OCI-LY7 (cell line): Measurements from ENCODE around the gene GALK1. TPM values are rescaled to one million over a fixed set of nuclear protein-coding genes. Genes with fewer than 3 reads are reported as not detected.

Source experiments
- BruUV-seq: library from RNA; stranded (reverse); fragments of 400-500 nt; replicated peaks from 2 replicates; lab custom pipeline; 2021; lab: Mats Ljungman, UMichigan
- CTCF ChIA-PET: fragments of 300-600 bp; sonication (Branson Sonifier 250); formaldehyde crosslinking; loops from one replicate; lab custom pipeline; 2022; ENCODE audit warnings: antibody characterized with exemption; ENCODE audit not compliant: unreplicated experiment; lab: Charles Lee
- POLR2A ChIA-PET: fragments of 300-600 bp; sonication (Branson Sonifier 250); formaldehyde crosslinking; loops from one replicate; lab custom pipeline; 2022; ENCODE audit warnings: antibody characterized with exemption; lab: Charles Lee
- DNase-seq: peaks from one replicate; pipeline ENCODE4 v3.0.0-alpha.2; 2015; ENCODE audit warnings: low spot score
- H2AFZ ChIP-seq: fragments of 200-600 bp; sonication (generic), shearing (Covaris generic); 2 replicates; pipeline ENCODE4 v1.6.1; 2014; ENCODE audit warnings: mild to moderate bottlenecking, antibody characterized with exemption, low read length, moderate library complexity
- H3K27ac ChIP-seq: fragments of 200-600 bp; sonication (generic); 2 replicates; pipeline ENCODE4 v1.5.1; 2014; ENCODE audit warnings: mixed run types, low read depth, mild to moderate bottlenecking, moderate library complexity, low read length, inconsistent platforms; ENCODE audit not compliant: poor library complexity, severe bottlenecking
- H3K36me3 ChIP-seq: fragments of 200-600 bp; sonication (generic); 2 replicates; pipeline ENCODE4 v1.6.1; 2014; ENCODE audit warnings: mild to moderate bottlenecking, antibody characterized with exemption, low read length, moderate library complexity, mixed read lengths; ENCODE audit not compliant: insufficient read depth
- H3K4me1 ChIP-seq: fragments of 200-600 bp; sonication (generic); 2 replicates; pipeline ENCODE4 v1.5.1; 2014; ENCODE audit warnings: mild to moderate bottlenecking, low read length; ENCODE audit not compliant: insufficient read depth, poor library complexity, severe bottlenecking
- H3K4me2 ChIP-seq: fragments of 200-600 bp; sonication (generic); 2 replicates; pipeline ENCODE4 v1.6.1; 2014; ENCODE audit warnings: mild to moderate bottlenecking, low read length
- H3K4me3 ChIP-seq: fragments of 200-600 bp; sonication (generic); 2 replicates; pipeline ENCODE4 v1.5.1; 2014; ENCODE audit warnings: mild to moderate bottlenecking, low read depth, low read length; ENCODE audit not compliant: poor library complexity, severe bottlenecking
- H3K79me2 ChIP-seq: fragments of 200-600 bp; sonication (generic); 2 replicates; pipeline ENCODE4 v1.6.1; 2016; ENCODE audit warnings: low read depth, mild to moderate bottlenecking, low read length, moderate library complexity, mixed read lengths; ENCODE audit not compliant: insufficient read depth
- H3K9me2 ChIP-seq: fragments of 200-600 bp; sonication (generic); 2 replicates; pipeline ENCODE4 v1.6.1; 2016; ENCODE audit warnings: mild to moderate bottlenecking, low read length, mixed read lengths; ENCODE audit not compliant: insufficient read depth
- H3K9me3 ChIP-seq: fragments of 200-600 bp; sonication (generic); 2 replicates; pipeline ENCODE4 v1.6.1; 2014; ENCODE audit warnings: mild to moderate bottlenecking, mixed run types, low read length, mixed read lengths
- H4K20me1 ChIP-seq: fragments of 200-600 bp; sonication (generic); 2 replicates; pipeline ENCODE4 v1.6.1; 2014; ENCODE audit warnings: mild to moderate bottlenecking, antibody characterized with exemption, low read length, moderate library complexity, mixed read lengths; ENCODE audit not compliant: insufficient read depth
- EZH2phosphoT487 ChIP-seq: fragments of 200-600 bp; sonication (generic); IDR thresholded peaks from 2 replicates; pipeline ENCODE4 v1.6.1; 2018; ENCODE audit warnings: low read depth, borderline replicate concordance, mild to moderate bottlenecking, mixed run types, antibody characterized with exemption, low read length, moderate library complexity, mixed read lengths
- intact Hi-C: fragments of 100-400 bp; cut with micrococcal nuclease; formaldehyde crosslinking; loops from one replicate; pipeline ENCODE4 v1.10.0; 2022; ENCODE audit not compliant: unreplicated experiment
- total RNA-seq, 2 experiments: library from RNA; depleted of rRNA in 1 of 2; stranded (reverse); fragments of >200 nt in 1 of 2; shearing (Covaris generic) in 1 of 2; gene quantifications; 2 replicates each; pipeline ENCODE4 v1.2.3, GENCODE V29; 2014 to 2022
- TF ChIP-seq, protein P1 (sequence below): fragments of 200-600 bp; sonication (generic); conservative IDR thresholded peaks from 2 replicates; pipeline ENCODE4 v1.5.1; 2014; ENCODE audit warnings: mild to moderate bottlenecking, antibody characterized with exemption, low read length, moderate library complexity, mixed read lengths

Gene GALK1
- total RNA-seq, 2 experiments from 2014 or later, result 74.8 to 99.4 TPM

- Histone ChIP-seq H3K36me3 (no peaks in the 10 kb centered on the region), H3K79me2 (no peaks in the 10 kb centered on the region), H3K4me1 (peaks cover 7% of the 10 kb centered on the region), H3K9me2 (no peaks in the 10 kb centered on the region), H3K9me3 (no peaks in the 10 kb centered on the region), H3K27ac (no peak overlapping the region), H2AFZ (no peak overlapping the region), H3K4me3 (peak overlapping the region; percentile 8), H4K20me1 (no peaks in the 10 kb centered on the region), H3K4me2 (peak overlapping the region; percentile 52)
- TF ChIP-seq EZH2phosphoT487, result no peak
- TF ChIP-seq, protein P1, sequence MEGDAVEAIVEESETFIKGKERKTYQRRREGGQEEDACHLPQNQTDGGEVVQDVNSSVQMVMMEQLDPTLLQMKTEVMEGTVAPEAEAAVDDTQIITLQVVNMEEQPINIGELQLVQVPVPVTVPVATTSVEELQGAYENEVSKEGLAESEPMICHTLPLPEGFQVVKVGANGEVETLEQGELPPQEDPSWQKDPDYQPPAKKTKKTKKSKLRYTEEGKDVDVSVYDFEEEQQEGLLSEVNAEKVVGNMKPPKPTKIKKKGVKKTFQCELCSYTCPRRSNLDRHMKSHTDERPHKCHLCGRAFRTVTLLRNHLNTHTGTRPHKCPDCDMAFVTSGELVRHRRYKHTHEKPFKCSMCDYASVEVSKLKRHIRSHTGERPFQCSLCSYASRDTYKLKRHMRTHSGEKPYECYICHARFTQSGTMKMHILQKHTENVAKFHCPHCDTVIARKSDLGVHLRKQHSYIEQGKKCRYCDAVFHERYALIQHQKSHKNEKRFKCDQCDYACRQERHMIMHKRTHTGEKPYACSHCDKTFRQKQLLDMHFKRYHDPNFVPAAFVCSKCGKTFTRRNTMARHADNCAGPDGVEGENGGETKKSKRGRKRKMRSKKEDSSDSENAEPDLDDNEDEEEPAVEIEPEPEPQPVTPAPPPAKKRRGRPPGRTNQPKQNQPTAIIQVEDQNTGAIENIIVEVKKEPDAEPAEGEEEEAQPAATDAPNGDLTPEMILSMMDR, result no peak
- intact Hi-C loops, result no loop called here
- POLR2A ChIA-PET, result no interaction called here
- CTCF ChIA-PET, result interaction anchor here (0.6 to 1.3 kb wide), 4 partner anchors 16 to 708 kb away, joined by 3 to 4 read pairs (median 4); partner anchors contain the start of gene SMIM5
- BruUV-seq, result no TSS peak
- no peak for DNase-seq
Observed at GRCh38 chr17:75721463-75722011, 43.5 kb downstream of the GALK1 start.

GRCh38 chr17:75720656-75721462 is 44.1 kb downstream of the GALK1 start, which contains the start of gene ITGB4:
ITGB4 (plus strand) TSS chr17:75721459; CDS start chr17:75724704, 3,245 bp downstream.
- Histone ChIP-seq H3K27ac (no peak within 1 kb of the TSS), H2AFZ (peak within 1 kb of the TSS; percentile 9; the same call in 1 of the 2 replicates), H4K20me1 (no peaks in the 10 kb centered on the region), H3K4me3 (peak within 1 kb of the TSS; percentile 52), H3K4me1 (peaks cover 7% of the 10 kb centered on the region), H3K79me2 (no peaks in the 10 kb centered on the region), H3K9me2 (no peaks in the 10 kb centered on the region), H3K36me3 (no peaks in the 10 kb centered on the region), H3K4me2 (peak within 1 kb of the TSS; percentile 52), H3K9me3 (no peaks in the 10 kb centered on the region)
- TF ChIP-seq, protein P1, result 0 out of 2 replicates have a peak, but pooled peaks have one; percentile 36
- TF ChIP-seq EZH2phosphoT487, result no peak
- intact Hi-C loops, result no loop called here
- no TSS peak for BruUV-seq
- CTCF ChIA-PET, result interaction anchor here (0.6 to 1.3 kb wide), 5 partner anchors 17 to 709 kb away, joined by 3 to 6 read pairs (median 4); partner anchors contain the start of gene SMIM5
- POLR2A ChIA-PET, result interaction anchor here (0.6 to 1.8 kb wide), 3 partner anchors 10 to 32 kb away, joined by 3 to 4 read pairs (median 3); no protein-coding TSS in a partner anchor
- peak; percentile 75 for DNase-seq
